ENCODE measurements around the gene PASK.

PASK gene

DNA sequence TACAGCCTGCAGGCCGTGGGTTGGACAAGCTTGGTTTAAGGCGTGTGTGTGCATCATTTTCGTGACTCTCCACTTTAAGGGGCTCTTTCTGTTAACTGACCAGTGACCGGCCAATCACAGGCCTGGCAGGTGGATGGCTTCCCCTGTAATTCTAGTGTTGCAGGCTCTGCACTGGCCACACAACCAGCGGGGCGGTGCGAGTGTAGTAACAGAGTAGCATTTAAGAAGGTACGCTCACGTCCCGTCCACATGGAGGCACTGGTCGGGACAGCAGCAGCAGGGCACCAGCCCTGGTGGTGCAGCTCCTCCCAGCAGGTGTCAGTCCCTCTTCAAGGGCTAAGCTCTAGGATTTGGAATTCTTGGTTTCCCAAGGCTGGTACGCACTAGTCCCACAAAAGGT is 31.2 kb upstream of the PASK start:
- FAIRE-seq, result no peak
- DNase-seq (ENCODE audit: low spot score), result no peak

DNA sequence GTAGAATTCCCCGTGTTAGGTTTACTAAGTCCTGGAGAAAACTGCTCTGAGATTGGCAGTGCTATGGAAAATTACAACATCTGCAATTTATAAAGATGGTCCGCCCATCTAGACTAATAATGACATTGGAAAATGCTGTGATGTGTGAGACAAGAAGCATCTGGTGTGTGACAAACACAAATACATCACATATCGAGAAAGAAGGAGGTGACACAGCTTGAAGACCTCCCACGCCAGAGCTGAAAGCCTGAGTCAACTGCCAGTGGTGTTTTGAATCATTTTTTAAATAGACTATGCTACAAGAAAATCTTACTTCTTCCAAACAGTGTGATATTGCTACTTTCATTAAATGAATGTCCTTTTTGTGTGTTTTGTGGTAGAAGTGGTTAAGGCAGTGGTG is 30.6 kb upstream of the PASK start:
- no peak for FAIRE-seq
- no peak for DNase-seq (ENCODE audit: low spot score)

DNA sequence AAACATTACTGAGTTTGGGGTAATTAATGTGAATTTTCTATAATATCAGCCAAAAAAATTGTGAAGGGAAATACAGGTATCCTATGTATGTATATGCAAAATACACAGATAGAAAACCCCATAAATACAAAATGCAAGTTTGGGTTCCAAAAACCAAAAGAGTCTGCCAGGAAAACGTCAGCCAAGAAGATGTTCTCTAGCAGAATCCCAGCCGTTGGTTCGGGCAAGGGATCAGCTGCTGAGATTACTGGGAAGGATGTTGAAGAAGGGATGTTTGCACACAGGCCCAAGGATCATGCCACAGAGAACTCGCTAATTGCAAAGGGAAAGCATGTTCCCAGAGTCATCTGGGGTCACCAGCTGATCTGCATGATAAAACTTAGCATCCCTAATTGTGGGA is 29.7 kb upstream of the PASK start:
- DNase-seq (ENCODE audit: low spot score), result no peak

DNA sequence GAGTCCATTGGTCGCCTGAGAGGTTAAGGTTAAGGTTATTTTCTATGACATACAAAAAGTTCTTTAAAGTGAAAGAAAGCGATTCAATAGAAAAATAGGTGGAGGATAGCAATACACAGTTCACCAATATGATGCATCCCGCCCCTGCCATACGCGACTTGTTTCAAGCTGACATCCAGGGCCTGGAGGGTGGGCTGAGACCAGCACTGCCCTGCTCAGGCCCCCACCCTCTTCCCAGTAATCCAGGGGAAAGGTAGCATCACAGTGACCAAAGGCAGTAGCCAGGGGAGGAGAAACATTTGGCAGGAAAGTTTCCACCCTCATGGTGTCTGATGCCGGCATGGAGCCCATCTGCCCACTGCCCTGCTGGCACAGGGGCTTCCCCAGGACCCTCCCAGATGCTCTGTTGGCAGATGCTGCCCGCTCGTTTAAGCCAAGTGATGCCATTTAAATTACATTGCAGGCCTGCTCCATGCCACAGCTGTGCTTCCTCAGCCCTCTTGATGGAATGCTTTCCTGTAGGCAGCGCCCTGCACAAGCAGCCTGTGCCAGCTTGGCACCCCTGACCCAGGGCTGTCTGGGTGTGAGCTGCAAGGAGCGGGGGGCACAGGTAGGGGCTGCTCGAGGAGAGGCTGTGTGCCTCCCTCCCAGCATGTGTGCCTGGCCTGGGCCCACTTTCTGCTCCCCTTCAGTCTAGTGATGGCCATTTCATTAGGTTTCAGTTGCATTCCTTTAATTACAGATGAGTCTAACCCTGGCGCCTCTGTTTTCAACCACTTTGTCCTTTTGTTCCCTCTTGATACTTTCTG is 28.5 kb upstream of the PASK start:
- DNase-seq (ENCODE audit: low spot score) (no peak), FAIRE-seq (no peak)

More for the DNA sequence above, 29.7 kb upstream of the PASK start:
- FAIRE-seq, result no peak

DNA sequence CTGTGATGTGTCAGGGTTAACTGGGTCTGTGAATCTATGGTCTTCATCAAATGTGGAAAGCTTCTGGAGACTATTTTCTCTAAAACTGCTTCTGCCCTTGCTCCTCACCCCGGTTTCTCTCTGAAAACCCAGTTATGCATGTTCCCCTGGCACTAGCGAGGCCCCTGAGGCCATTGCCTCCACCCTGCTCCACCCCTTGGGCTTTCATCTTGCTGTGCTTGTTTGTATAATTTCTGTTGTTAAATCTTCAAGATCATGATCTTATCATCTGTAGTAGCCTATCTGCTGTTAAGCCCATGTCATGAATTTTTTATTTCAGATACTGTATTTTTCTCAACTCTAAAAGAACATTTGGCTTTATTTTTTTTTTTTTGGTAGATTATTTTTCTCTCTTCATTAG is 24.3 kb upstream of the PASK start:
- no peak for DNase-seq (ENCODE audit: low spot score)
- no peak for FAIRE-seq

DNA sequence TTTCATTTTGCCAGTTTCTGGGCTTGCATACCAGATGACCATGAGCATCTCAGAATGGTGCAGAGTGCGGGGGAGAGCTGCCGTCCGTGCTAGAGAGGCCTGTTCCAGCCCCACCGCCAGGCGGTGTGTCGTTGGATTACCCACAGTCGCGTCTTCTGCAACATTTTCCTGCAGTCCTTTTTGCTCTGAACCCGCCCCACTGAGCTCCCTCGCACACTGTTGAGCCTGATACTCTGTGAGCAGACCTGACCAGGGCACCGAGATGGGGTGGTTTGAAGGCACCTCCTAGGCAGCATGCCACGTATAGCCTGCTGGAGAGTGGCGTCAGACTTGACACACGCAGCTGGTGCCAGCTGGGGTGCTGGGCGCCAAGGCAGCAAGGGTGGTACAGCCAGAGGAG is 19.1 kb upstream of the PASK start:
- DNase-seq (ENCODE audit: low spot score), result no peak
- no peak for FAIRE-seq

DNA sequence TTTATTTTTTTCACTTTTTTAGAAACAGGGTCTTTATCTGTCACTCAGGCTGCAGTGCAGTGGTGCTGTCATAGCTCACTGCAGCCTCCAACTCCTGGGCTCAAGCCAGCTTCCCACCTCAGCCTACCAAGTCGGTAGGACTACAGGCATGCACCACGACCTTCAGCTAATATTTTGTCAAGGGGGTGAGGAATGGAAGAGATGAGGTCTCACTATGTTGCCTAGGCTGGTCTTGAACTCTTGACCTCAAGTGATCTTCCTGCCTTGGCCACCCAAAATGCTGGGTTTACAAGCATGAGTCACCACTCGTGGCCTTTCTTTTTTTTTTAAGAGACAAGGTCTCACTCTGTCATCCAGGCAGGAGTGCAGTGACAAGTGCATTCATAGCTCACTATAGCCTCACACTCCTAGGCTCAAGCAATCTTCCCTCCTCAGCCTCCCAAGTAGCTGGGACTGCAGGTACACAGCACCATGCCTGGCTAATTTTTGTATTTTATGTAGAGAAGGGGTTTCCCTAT is 14.4 kb upstream of the PASK start:
- no peak for FAIRE-seq

DNA sequence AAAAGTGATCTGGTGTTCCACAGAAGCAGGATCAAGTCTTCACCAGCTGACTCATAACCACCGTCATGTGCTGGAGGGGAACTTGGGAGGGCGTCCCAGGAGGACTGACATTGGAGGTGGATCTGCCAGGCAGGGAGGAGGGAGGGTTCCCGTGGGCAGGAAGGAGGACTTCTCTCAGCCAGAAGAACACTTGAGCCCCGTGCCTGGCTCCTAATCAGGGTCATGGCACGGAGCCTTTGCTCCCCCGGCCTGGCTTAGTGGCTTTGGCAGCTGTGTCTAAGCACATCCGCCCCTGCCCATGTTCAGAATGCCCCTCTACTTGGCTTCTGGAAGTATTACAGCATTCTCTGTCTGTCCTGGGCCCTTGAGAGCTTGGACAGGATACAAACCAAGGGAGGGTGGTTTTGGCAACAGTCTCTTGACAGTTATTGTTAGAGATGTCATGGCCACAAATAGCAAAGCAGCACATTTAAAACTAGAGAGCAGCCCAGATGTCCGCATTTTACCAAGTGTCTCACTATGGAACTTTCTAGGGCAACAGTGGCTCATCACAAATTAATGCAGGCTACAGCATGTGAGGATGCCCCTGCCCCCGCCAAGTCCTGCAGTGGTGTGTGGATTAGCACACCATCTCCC is 12.5 kb upstream of the PASK start:
- no peak for FAIRE-seq

More for the DNA sequence above, 14.4 kb upstream of the PASK start:
- no peak for DNase-seq (ENCODE audit: low spot score)

DNA sequence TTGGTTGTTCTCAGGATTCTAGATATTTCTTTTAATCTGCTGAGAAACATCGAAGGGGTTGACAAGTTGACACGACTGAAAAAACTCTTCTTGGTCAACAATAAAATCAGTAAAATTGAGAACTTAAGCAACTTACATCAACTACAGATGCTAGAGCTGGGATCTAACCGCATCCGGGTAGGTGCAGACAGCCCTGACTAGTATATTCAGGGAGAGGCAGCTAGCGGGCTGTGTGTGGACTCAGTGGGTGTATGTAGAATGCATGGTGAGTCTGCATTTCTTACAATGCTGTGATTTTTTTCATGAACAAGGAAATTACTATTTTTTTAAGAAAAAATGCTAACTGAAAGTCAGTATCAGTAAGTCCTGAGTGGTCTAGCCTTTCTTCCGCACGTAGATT is 11.0 kb upstream of the PASK start:
- DNase-seq (ENCODE audit: low spot score) (no peak), FAIRE-seq (no peak)

More for the DNA sequence above, 12.5 kb upstream of the PASK start:
- DNase-seq (ENCODE audit: low spot score), result no peak

DNA sequence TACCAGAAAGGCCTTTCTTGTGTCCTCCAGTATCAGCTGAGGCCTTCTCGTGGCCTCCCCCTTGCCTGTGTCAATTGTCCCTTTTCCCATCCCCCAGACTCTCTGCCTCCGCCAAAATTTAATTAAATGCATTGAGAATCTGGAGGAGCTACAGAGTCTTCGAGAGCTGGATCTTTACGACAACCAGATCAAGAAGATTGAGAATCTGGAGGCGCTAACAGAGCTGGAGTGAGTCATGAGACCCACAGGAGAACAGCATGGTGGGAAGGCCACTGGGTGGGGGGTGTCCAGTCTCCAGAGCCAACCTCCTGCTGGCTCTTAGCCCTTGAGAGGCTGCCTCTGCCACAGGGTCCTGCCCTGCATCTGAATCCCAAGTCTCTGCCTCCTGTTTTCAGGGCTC is 9.8 kb upstream of the PASK start:
- no peak for DNase-seq (ENCODE audit: low spot score)
- FAIRE-seq, result no peak

DNA sequence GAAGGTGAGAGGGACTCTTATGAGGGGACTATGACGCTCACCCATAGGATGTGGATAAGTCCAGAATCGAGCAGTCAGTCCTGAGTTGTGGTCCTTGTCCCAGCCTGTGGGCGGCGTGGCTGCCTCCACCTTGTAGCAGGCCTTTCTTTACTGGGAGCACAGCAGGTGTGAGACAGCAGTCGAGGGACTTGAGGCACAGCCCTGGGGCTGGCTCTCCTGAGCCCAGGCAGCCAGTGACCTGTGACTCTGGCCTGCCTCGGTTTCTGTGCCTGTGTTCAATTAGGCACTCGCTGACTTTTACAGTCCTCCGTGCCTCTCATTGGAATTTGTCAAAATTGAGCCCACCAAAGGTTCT is 9.3 kb upstream of the PASK start:
- FAIRE-seq (no peak), DNase-seq (ENCODE audit: low spot score) (no peak)

DNA sequence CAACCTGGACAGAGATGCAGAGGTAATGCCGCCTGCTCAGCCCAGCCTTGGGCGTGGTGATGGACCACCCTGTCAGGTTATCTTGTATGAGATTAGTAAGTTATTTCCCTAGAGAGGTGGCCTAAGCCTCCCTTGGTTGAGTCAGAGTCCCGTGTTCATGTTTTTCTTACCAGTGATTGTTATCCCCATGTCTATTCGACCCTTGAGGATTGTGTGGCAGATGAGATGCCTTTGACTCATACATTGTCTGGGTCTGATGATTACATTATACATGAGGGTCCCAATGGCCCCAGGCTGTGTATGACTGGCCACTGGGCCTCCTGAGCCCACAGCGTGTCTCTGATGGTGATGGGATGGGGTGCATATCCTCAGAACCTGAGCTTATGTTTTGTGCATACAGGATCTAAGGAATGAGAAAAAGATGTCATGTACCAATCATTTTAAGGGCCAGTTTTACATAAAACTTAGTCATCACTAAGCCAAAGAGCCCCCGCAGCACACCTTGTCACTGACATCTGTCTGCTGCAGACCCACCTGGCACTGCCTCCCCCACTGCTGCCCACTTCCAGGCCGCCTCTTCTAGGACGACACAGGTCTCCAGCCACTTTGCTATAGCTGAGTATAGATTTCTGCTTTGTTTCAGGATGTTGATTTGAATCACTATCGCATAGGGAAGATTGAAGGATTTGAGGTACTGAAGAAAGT is 8.7 kb upstream of the PASK start:
- FAIRE-seq (no peak), DNase-seq (ENCODE audit: low spot score) (no peak)

DNA sequence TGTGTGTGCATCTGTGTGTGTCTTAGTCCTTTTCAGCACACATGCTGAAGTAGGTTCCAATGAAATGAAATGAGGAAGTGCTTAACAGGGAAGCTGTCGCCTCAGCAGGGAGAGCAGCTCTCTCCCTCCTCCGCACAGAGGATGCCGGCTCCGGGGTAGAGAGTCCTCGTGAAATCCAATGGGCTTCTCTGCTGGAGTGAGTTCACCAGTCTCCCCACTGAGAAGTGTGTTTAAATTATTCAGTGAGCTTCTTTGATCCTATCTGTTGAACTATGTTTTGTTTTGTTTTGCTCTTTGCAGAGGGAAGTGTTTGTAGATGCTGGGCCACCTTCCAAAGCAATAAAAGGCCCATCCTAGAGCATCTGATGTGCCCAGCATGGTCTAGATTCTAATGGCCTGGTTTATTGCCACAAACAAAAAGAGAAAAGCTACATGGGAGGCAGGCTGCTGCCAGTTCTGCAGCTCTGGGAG is 7.7 kb upstream of the PASK start:
- DNase-seq (ENCODE audit: low spot score), result no peak
- FAIRE-seq, result no peak

DNA sequence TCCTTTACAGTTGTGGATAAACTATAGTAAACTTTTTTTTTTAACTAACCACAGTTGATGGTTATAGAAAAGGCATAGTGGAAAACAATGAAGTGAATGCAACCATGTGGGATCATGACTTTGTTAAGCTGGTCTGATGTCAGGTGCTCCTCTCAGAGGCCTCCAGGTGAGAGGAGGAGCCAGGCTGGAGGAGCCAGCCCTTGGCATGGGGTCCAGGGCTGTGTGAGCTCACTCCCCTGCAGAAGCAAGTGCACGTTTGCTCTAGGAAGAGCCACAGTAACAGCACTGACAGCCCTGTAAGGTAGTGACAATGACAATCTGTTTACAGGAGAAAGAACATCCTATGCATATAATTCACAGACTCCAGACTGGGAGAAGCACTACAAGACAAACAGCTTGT is 6.7 kb upstream of the PASK start:
- DNase-seq (ENCODE audit: low spot score) (no peak), FAIRE-seq (no peak)

DNA sequence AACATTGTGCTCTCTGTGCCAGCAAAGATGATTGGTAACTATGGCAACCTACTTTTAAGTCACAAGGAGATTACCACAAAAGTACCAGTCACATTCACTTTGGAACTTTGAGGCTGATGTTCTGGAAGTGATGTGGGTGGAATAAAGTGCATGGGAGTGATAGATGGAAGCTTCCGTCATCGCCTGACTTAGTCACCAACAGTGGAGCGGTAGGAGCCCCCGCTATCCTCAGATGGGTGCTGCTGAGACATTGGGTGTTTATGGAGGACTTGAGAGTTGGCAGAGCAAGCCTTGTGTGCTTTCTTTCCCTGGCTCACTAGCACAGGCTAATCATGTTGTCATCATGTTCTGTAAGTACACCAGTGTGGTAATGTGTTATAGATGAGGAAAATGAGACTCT is 5.6 kb upstream of the PASK start:
- DNase-seq (ENCODE audit: low spot score) (no peak), FAIRE-seq (no peak)

DNA sequence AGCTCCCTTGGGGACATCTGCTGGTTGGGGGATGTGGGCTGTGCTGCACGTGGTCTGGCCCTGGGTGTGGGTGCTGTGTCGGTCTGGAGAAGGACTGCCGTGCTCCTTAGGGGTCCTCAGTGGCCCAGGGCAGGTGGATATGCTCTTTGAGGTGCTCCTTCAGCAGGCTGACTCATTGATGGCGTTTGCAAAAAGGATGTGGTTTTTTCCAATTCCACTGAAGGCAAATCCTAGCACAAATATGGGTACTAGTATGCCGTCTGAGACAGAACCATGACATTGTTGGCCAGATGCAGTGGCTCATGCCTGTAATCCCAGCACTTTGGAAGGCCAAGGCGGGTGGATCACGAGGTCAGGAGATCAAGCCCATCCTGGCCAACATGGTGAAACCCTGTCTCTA is 4.3 kb upstream of the PASK start:
- FAIRE-seq (no peak), DNase-seq (ENCODE audit: low spot score) (no peak)

DNA sequence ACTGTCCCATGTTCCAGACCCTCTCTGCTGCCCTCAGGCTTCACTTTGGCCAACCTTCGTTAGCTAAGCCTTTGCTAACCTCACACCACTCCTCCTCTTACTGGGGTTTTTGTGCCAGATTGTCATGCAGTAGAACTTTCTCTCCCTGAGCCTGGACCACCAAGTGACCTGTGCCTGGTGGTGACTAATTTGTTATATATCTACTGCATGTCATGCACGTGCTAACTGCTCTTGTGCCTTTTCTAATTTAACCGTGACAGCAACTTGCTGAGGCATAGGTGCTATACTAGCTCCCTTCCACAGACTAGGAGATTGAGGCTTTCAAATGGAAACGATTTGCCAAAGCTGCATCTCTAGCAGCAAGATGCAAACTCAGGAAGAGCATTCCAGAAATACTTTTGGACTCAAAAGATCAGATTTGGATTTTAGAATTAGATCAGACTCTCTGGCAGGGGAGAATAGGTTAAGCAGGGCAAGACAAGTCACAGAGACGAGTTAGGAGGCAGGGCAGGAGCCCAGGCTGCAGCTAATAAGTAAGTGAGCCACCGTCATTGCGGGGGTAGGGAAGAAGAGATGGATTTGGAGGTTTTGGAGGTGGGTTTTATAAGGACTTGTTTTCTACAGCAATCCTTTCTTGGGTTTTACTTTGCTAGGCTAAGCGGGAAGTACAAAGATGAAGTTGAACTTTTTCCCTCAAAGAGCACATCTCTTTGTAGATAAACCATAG is 2.8 kb upstream of the PASK start:
- FAIRE-seq, result no peak
- DNase-seq (ENCODE audit: low spot score), result no peak

DNA sequence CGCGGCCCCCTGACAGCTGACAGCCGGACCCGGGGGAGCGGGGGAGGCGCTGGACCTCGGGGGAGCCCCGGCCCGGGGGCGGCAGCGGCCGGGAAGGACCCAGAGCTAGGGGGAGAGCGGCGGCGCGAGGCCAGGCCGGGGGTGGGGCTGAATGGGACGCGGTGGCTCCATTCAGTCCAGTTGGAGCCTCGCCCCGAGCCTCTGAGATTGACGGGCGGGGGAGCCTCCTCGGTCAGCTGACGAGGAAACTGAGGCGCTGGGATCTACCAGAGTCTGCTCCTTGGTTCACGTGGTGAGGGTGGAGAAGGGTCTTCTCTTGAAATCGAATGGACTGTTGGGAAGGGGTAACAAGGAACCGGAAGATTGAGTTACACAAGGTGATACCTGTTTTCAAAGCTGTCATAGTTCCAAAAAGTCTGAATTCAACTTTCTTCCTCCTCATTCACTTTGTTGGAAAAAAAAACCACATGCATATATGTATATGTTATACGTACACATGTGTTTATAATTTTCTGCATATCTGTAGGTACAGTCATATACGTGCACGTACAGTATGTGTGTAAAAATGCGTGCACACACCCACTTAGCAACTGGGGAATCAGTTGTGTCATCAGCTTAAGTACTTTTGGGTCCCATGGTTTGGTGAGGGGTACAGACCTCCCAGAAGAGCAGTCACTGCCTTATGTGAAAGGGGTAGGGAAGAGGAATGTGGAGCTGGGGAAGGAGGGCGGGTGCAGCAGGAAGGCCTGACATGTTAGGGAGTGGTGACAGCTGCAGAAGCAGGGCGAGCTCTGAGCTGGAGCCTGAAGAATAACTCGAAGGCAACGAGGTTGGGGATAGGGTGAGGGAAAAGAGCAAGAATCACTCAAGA is 1.6 kb upstream of the PASK start:
- DNase-seq (ENCODE audit: low spot score) (no peak), FAIRE-seq (no peak)

DNA sequence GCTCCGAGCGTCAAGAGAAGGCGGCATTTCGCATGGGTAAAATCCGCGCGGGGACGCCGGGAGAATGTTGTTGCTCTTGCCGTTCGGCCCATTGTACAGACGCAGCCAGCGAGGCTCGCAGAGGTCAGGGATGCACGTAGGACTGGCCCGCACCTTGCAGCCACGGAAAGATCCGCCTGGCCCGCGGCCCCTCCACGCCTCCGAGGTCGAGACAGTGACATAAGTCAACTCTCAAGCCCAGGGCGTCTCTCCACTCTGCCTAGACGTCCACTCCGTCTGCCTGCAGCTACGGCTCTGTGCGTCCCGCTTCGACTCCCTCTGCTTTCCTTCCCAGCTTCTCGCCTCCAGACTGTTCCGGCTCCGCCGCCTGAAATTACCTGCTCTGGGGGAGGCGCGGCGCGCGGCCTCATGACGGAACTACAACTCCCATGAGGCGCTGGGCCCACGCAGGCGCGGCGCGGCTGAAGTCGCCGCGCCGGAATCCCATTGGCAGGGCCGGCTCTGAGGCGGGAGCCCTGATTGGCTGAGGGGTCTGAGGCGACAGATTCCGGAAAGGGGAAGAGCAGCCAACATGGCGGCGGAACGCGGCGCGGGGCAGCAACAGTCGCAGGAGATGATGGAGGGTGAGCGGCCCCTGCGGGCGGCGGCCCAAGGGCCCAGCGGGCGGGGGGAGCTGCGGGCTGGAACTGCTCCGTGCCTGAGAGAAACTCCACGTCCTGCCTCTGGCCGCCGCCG is 820 bp upstream of the PASK start, which contains the start of gene PPP1R7:
Gene PPP1R7 (plus strand): TSS at position 543 of the 735 bp plus-strand sequence. CDS start 29 bp downstream, at position 572.
- DNase-seq (ENCODE audit: low spot score) (peak; percentile 83), FAIRE-seq (peak; percentile 57)

DNA sequence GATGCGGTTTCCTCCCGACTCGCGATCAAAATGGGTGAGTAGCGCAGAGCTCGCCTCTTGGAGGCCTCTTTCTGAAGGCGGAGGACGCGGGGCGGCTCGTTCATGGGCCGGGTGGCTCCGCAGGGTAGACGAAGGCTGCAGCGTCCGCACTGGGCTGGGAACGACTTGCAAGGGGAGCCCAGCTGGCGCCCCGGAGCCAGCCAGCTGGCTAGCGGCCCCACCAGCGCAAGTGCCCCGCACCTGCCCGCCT is 328 bp upstream of the PASK start:
- FAIRE-seq, result no peak

More for the DNA sequence above, 328 bp upstream of the PASK start:
- no peak for DNase-seq (ENCODE audit: low spot score)

Measured in RCC 7860 (cell line).